BJ (cell line): Measurements from ENCODE around the gene UNC79. TPM values are rescaled to one million over a fixed set of nuclear protein-coding genes. Genes with fewer than 3 reads are reported as not detected.
"Not testable (repeated sequence)": the region's sequence is repeated elsewhere in the genome, so short reads cannot be mapped to it uniquely, and the experiment has no call there.

Experiments used
- CTCF ChIA-PET: fragments of 350-600 bp; formaldehyde crosslinking; extraction: SDS; loops from one replicate; lab custom pipeline; 2021; ENCODE audit warnings: antibody characterized with exemption, inconsistent platforms; lab: Yijun Ruan, JAX
- POLR2A ChIA-PET: fragments of 300-600 bp; sonication (Branson Sonifier 250); formaldehyde crosslinking; extraction: SDS; loops from one replicate; lab custom pipeline; 2021; ENCODE audit warnings: antibody characterized with exemption; lab: Charles Lee
- DNase-seq: peaks from one replicate; pipeline ENCODE4 v3.0.0-alpha.2; 2011; ENCODE audit warnings: low read depth
- H3K27me3 ChIP-seq: 2 replicates; pipeline ENCODE4 v1.6.0; 2011; ENCODE audit warnings: low read length; ENCODE audit not compliant: control insufficient read depth, insufficient read depth
- H3K36me3 ChIP-seq: 2 replicates; pipeline ENCODE4 v1.5.1; 2011; ENCODE audit warnings: low read length; ENCODE audit not compliant: control insufficient read depth, insufficient read depth
- H3K4me3 ChIP-seq: 2 replicates; pipeline ENCODE4 v1.5.1; 2011; ENCODE audit warnings: low read depth, mild to moderate bottlenecking, control low read depth, low read length
- polyA plus RNA-seq: library from polyadenylated mRNA; depleted of rRNA; stranded (reverse); fragments of >200 nt; gene quantifications from 2 replicates; pipeline ENCODE4 v1.2.3, GENCODE V29; 2011
- TF ChIP-seq, protein P1 (sequence below): IDR thresholded peaks from 2 replicates; pipeline ENCODE4 v1.5.1; 2011; ENCODE audit warnings: low read depth, mild to moderate bottlenecking, control low read depth, inconsistent platforms, low read length, moderate library complexity; ENCODE audit not compliant: insufficient read depth

Gene UNC79
- polyA plus RNA-seq, 1 experiment, result 0.04 TPM

DNA sequence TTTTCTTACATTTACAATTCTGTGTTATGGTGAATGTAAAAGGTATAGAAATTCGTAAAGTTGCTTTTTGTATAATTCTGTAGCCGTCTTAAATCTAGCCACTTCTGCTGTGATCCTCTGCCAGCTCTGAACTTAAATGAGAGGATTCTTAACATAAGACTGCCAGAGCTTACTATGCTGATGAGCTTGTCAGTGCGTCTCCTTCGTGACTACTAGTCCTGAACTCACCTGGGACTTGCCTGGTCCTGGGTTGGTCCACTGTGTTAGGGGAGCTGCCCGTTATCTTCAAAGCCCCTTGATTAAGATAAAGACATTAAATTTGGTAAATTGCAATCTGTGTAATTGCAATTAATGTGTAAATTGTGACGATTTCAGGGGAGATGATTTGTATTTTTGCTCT, 44.7 kb downstream of the UNC79 start:
- CTCF ChIA-PET, result no interaction called here
- no peak for DNase-seq
- POLR2A ChIA-PET, result no interaction called here
- Histone ChIP-seq H3K36me3 (no peaks in the 10 kb centered on the region), H3K4me3 (no peak overlapping the region), H3K27me3 (no peaks in the 10 kb centered on the region)
- TF ChIP-seq, protein P1, sequence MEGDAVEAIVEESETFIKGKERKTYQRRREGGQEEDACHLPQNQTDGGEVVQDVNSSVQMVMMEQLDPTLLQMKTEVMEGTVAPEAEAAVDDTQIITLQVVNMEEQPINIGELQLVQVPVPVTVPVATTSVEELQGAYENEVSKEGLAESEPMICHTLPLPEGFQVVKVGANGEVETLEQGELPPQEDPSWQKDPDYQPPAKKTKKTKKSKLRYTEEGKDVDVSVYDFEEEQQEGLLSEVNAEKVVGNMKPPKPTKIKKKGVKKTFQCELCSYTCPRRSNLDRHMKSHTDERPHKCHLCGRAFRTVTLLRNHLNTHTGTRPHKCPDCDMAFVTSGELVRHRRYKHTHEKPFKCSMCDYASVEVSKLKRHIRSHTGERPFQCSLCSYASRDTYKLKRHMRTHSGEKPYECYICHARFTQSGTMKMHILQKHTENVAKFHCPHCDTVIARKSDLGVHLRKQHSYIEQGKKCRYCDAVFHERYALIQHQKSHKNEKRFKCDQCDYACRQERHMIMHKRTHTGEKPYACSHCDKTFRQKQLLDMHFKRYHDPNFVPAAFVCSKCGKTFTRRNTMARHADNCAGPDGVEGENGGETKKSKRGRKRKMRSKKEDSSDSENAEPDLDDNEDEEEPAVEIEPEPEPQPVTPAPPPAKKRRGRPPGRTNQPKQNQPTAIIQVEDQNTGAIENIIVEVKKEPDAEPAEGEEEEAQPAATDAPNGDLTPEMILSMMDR, result no peak

DNA sequence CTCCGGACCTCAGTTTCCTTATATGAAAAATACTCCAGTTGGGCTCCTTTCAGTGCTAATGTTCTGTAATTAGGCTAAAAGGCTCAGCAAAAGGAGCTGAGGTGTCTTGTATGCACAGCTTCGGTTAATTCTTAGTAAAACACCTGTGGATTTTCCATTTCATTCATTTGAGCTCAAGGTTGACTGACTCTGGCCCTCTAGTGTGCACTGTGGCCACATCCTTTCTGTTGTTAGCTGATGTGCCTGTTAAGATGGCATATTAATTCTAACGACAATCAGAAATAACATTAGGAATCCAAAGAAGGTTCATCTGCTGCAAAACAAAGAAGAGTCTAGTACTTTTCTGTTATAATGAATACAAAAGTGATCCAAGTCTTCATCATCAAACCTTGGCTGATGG, 45.6 kb downstream of the UNC79 start:
- no peak for DNase-seq
- CTCF ChIA-PET, result no interaction called here
- H3K4me3 ChIP-seq, result no peak overlapping the region
- no peaks in the 10 kb centered on the region for H3K27me3 ChIP-seq
- TF ChIP-seq, protein P1, result no peak
- POLR2A ChIA-PET, result no interaction called here
- H3K36me3 ChIP-seq, result no peaks in the 10 kb centered on the region

DNA sequence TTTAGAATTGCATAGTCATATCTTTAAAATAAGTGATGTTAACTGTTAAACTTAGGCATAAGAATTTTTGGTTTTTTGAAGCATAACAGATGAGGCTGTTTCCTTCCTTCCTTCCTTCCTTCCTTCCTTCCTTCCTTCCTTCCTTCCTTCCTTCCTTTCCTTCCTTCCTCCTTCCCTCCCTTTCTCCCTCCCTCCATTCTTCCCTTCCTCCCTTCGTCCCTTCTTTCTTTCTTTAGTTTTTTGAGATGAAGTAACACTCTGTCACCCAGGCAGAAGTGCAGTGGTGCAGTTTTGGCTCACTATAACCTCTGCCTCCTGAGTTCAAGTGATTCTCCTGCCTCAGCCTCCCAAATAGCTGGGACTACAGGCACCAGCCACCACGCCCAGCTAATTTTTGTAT, 48.3 kb downstream of the UNC79 start:
- CTCF ChIA-PET, H3K36me3 ChIP-seq, H3K27me3 ChIP-seq, H3K4me3 ChIP-seq, POLR2A ChIA-PET, DNase-seq: not testable (repeated sequence)

DNA sequence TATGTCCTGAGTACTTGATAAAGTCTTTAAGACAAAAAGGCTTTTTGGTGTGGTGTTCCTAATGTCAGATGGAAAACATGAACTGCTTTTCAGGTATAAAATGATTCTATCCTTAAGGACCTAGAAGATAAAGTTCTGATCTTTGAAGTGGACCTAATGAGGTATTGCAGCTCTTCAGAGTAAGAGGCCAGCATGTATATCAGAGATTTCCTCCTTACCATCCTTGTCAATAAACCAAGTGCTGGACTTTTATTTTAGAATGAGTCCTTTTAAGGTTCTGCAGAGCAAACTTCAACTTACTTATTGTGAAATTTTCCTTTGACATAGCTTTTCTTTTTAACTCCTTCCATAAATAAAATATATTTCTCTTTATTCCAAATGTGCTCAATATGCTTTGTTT, 50.1 kb downstream of the UNC79 start:
- TF ChIP-seq, protein P1, result no peak
- ChIA-PET CTCF (no interaction called here), POLR2A (no interaction called here)
- Histone ChIP-seq H3K4me3 (no peak overlapping the region), H3K27me3 (no peaks in the 10 kb centered on the region), H3K36me3 (no peaks in the 10 kb centered on the region)
- no peak for DNase-seq

DNA sequence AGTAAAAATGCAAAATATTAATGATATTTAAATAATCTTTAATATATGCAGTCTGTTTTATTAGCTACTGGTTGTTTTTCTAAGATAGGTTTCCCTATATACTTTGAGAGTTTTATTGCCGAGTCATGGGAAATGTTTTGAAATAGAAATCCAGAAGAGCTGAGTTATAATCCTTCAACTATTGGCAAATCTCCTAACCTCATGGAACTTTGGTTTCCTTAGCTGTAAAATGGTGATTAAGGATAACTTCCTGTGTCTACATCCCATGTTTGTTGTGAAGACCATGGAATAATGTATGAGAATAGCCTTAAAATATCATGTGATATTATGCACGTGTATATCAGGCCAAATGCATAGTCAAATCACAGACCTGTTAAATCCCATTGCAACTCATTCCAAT, 51.0 kb downstream of the UNC79 start:
- H3K36me3 ChIP-seq, result no peaks in the 10 kb centered on the region
- ChIA-PET POLR2A (interaction anchor here (0.5 kb wide), 1 partner anchor 388 kb away, joined by 8 read pairs; no protein-coding TSS in a partner anchor), CTCF (no interaction called here)
- no peaks in the 10 kb centered on the region for H3K27me3 ChIP-seq
- no peak for DNase-seq
- no peak overlapping the region for H3K4me3 ChIP-seq
- TF ChIP-seq, protein P1, result no peak

DNA sequence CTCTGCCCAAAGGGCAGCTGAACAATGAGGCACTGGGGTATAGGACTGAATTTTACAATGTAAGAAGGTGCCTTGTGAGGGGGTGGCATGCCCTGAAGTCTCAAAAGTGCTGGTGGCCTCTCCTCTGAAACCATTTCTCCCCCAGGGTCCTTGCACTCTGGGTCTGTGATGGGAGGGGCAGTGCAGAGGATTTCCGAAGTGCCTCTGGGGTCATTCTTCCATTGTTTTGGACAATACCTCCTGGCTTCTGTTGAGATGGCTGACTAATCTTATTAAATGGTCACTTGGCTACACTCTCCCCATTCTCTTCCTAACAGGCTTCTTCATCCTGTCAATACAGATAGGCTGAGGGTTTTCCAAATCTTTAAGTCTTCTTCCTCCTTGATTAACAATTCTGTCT, 59.3 kb downstream of the UNC79 start:
- Histone ChIP-seq H3K27me3 (no peaks in the 10 kb centered on the region), H3K4me3 (no peak overlapping the region), H3K36me3 (no peaks in the 10 kb centered on the region)
- no peak for DNase-seq
- CTCF ChIA-PET, result no interaction called here
- TF ChIP-seq, protein P1, result no peak
- POLR2A ChIA-PET, result no interaction called here
